G401 (cell line): ENCODE data around the gene C1QTNF12. TPM values are rescaled to one million over a fixed set of nuclear protein-coding genes. Genes with fewer than 3 reads are reported as not detected.

Experiments used
- total RNA-seq: library from RNA; depleted of rRNA; stranded (reverse); fragments of >200 nt; shearing (Covaris generic); gene quantifications from 2 replicates; pipeline ENCODE4 v1.2.3, GENCODE V29; 2014; rRNA removed

Gene C1QTNF12
- total RNA-seq, 1 experiment from 2014 or later, result 13.3 TPM

Other genes with a start within 250 kb of the C1QTNF12 start
- 27.5 and 66.5 TPM in 2 replicates for gene HES4, start 246.6 kb downstream of the C1QTNF12 start, total RNA-seq
- 213 and 304 TPM in 2 replicates for gene ISG15, start 233.2 kb downstream of the C1QTNF12 start, total RNA-seq
- 103 and 106 TPM in 2 replicates for gene AGRN, start 226.6 kb downstream of the C1QTNF12 start, total RNA-seq
- gene RNF223, start 172.4 kb downstream of the C1QTNF12 start, total RNA-seq, result 3.5 and 4.3 TPM in 2 replicates
- gene C1orf159, start 130.6 kb downstream of the C1QTNF12 start, total RNA-seq, result 11.9 and 17.1 TPM in 2 replicates
- gene TTLL10, start 72.8 kb downstream of the C1QTNF12 start, total RNA-seq, result not detected in 2 replicates
- 1.2 TPM in 1 of 2 replicates, not detected in the other for gene TNFRSF18, start 40.1 kb downstream of the C1QTNF12 start, total RNA-seq
- gene TNFRSF4, start 32.6 kb downstream of the C1QTNF12 start, total RNA-seq, result not detected in 2 replicates
- 92.4 and 99.1 TPM in 2 replicates for gene SDF4, start 14.7 kb downstream of the C1QTNF12 start, total RNA-seq
- gene B3GALT6, start 14.5 kb downstream of the C1QTNF12 start, total RNA-seq, result 38.4 and 44.3 TPM in 2 replicates
- gene UBE2J2, start 27.1 kb upstream of the C1QTNF12 start, total RNA-seq, result 88.4 and 102 TPM in 2 replicates
- 0.71 and 1.2 TPM in 2 replicates for gene SCNN1D, start 33.7 kb upstream of the C1QTNF12 start, total RNA-seq
- 23.6 and 33.8 TPM in 2 replicates for gene ACAP3, start 61.2 kb upstream of the C1QTNF12 start, total RNA-seq
- gene PUSL1, start 61.9 kb upstream of the C1QTNF12 start, total RNA-seq, result 66.7 and 84.9 TPM in 2 replicates
- 107 and 109 TPM in 2 replicates for gene INTS11, start 77.9 kb upstream of the C1QTNF12 start, total RNA-seq
- 22.5 and 23.5 TPM in 2 replicates for gene CPTP, start 78.1 kb upstream of the C1QTNF12 start, total RNA-seq
- 0.14 TPM in 1 of 2 replicates, not detected in the other for gene TAS1R3, start 84.6 kb upstream of the C1QTNF12 start, total RNA-seq
- gene DVL1, start 102.7 kb upstream of the C1QTNF12 start, total RNA-seq, result 66.4 and 70.2 TPM in 2 replicates
- gene MXRA8, start 111.8 kb upstream of the C1QTNF12 start, total RNA-seq, result 23.0 and 26.7 TPM in 2 replicates
- gene AURKAIP1, start 128.5 kb upstream of the C1QTNF12 start, total RNA-seq, result 210 and 263 TPM in 2 replicates
- gene CCNL2, start 152.6 kb upstream of the C1QTNF12 start, total RNA-seq, result 79.4 and 105 TPM in 2 replicates
- gene MRPL20, start 160.6 kb upstream of the C1QTNF12 start, total RNA-seq, result 60.9 and 75.0 TPM in 2 replicates
- 0.43 and 0.54 TPM in 2 replicates for gene ANKRD65, start 174.6 kb upstream of the C1QTNF12 start, total RNA-seq
- 20.3 and 26.8 TPM in 2 replicates for gene VWA1, start 189.0 kb upstream of the C1QTNF12 start, total RNA-seq
- gene ATAD3C, start 203.0 kb upstream of the C1QTNF12 start, total RNA-seq, result 0.14 TPM in 1 of 2 replicates, not detected in the other
- gene ATAD3B, start 225.0 kb upstream of the C1QTNF12 start, total RNA-seq, result 73.1 and 102 TPM in 2 replicates